ENCODE results near the gene SH3RF1. TPM values are rescaled to one million over a fixed set of nuclear protein-coding genes. Genes with fewer than 3 reads are reported as not detected.
"Not testable (repeated sequence)": the region's sequence is repeated elsewhere in the genome, so short reads cannot be mapped to it uniquely, and the experiment has no call there.

The SH3RF1 gene
- total RNA-seq, 3 donors from 2014 or later: 20.2 to 37.0 (median 27.9) TPM

- no peak overlapping the region for H3K4me3 ChIP-seq
- H3K27ac ChIP-seq: no peak overlapping the region
- H3K27me3 ChIP-seq: no peaks in the 10 kb centered on the region
- no peaks in the 10 kb centered on the region for H3K9me3 ChIP-seq
- H3K36me3 ChIP-seq: no peaks in the 10 kb centered on the region
- no peaks in the 10 kb centered on the region for H3K4me1 ChIP-seq
- DNase-seq (ENCODE audit: low spot score in 2 of 2): no peak
- TF ChIP-seq POLR2A (IDR thresholded peaks at IDR 0.05): no peak
- no peak for TF ChIP-seq CTCF (IDR thresholded peaks at IDR 0.05)
- no peak for TF ChIP-seq POLR2AphosphoS5 (IDR thresholded peaks at IDR 0.05)
- intact Hi-C loops (cut with DNase I; ENCODE audit: low total_unique reads): no loop called here
These were observed 75.7 kb downstream of the SH3RF1 start for GRCh38 chr4:169195032-169195431.

DNA sequence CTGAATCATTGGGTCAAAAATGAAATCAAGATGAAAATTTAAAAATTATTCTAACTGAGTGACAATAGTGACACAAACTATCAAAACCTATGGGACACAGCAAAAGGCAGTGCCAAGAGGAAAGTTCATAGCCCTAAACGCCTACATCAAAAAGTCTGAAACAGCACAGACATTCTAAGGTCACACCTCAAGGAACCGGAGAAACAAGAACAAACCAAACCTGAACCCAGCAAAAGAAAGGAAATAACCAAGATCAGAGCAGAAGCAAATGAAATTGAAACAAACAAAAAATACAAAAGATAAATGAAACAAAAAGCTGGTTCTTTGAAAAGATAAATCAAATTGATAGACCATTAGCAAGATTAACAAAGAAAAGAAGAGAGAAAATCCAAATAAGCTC lies 80.8 kb downstream of the SH3RF1 start:
- H3K27me3 ChIP-seq; H3K36me3 ChIP-seq; intact Hi-C loops (cut with DNase I; ENCODE audit: low total_unique reads); DNase-seq (ENCODE audit: low spot score in 2 of 2); H3K9me3 ChIP-seq; H3K4me1 ChIP-seq; H3K4me3 ChIP-seq; H3K27ac ChIP-seq: not testable (repeated sequence)

DNA sequence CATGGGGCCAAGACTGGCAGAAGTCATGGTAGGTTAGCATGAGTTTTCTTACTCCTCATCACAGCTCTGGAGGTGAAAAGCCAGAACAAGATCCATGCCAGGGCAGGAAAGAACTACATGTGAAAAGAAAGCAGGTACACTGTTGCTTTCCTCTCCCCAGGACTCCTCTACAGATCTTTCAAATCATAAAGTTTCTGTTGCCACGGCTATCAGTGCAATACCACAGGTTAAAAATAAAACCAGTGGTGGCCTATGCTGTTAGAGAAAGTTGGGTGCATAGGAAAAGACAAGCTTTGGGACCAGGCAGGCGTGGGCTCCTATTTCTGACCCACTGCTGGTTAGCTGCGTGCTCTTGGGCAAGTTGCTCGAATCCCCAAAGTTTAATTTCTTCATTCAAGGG lies 81.4 kb downstream of the SH3RF1 start:
- TF ChIP-seq POLR2AphosphoS5 (IDR thresholded peaks at IDR 0.05): no peak
- no peak for TF ChIP-seq POLR2A (IDR thresholded peaks at IDR 0.05)
- no peak for TF ChIP-seq CTCF (IDR thresholded peaks at IDR 0.05)
- no peak for DNase-seq (ENCODE audit: low spot score in 2 of 2)
- intact Hi-C loops (cut with DNase I; ENCODE audit: low total_unique reads): no loop called here
- peaks cover 0 to 2% of the 10 kb centered on the region in 2 donors for H3K4me1 ChIP-seq
- H3K9me3 ChIP-seq: no peaks in the 10 kb centered on the region
- no peak overlapping the region for H3K27ac ChIP-seq
- H3K36me3 ChIP-seq: no peaks in the 10 kb centered on the region
- H3K4me3 ChIP-seq: no peak overlapping the region
- no peaks in the 10 kb centered on the region for H3K27me3 ChIP-seq

DNA sequence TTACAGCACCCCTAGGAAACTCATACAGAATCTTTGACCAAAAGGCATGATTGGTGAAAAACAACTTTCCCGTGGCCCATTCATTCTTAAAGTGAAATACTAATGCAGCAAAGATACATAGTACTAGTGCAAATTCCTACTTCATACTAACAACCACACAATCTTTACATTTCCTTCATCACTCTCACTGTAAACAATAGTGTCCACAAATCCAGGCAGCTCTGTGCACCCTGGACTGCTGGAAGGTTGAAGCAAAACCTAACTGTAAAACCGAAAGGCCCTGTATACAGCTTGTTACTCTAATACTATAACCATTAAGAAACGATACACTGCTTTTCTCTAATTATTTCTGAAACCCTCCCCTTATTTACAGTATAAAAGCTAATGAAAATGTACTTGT lies 82.6 kb downstream of the SH3RF1 start:
- Histone ChIP-seq H3K4me3 (no peak overlapping the region), H3K27me3 (no peaks in the 10 kb centered on the region), H3K4me1 (peaks cover 0 to 6% of the 10 kb centered on the region in 2 donors), H3K27ac (no peak overlapping the region), H3K9me3 (no peaks in the 10 kb centered on the region), H3K36me3 (no peaks in the 10 kb centered on the region)
- no peak for DNase-seq (ENCODE audit: low spot score in 2 of 2)
- TF ChIP-seq POLR2A (IDR thresholded peaks at IDR 0.05) (no peak), CTCF (IDR thresholded peaks at IDR 0.05) (no peak), POLR2AphosphoS5 (IDR thresholded peaks at IDR 0.05) (no peak)
- intact Hi-C loops (cut with DNase I; ENCODE audit: low total_unique reads): no loop called here

DNA sequence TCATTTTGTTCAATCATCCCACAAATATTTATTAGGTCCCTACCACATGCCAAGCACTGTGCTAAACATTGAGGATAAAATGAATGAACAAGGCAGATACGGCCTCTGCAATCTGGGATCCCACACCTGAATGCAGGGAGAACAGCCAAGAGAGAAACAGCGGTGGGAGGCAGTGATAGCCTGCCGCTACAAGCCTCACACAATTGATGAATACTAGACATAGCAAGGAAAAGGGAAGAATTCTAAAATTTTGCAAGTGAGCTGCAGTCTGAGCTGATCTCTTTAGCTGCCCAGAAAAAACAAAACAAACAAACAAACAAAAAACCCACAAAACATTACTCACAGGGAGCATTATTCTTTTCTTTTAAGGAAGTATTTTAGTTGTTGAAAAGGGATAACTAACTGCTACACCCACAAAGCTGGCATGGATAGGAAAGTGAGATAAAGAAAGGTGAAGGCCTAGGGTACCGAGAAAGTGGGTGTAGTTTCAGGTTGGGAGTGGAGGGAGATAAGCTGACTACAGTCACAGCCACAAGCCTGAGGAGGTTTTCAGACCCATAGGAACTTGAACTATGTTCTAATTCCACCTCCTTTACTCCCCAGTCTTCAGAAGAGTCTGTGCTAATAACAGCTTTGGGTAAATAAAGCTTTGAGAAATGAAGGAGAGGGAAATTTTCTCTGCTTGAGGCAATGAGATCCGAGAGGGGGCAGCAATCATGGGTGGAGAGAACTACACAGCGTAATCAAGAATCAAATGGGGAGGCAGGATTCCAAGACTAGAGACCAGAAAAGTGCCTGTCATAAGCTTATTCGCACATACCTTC lies 85.4 kb downstream of the SH3RF1 start:
- H3K27me3 ChIP-seq: no peaks in the 10 kb centered on the region
- DNase-seq (ENCODE audit: low spot score in 2 of 2): no peak
- H3K36me3 ChIP-seq: no peaks in the 10 kb centered on the region
- H3K9me3 ChIP-seq: no peaks in the 10 kb centered on the region
- intact Hi-C loops (cut with DNase I; ENCODE audit: low total_unique reads): no loop called here
- peaks cover 0 to 6% of the 10 kb centered on the region in 2 donors for H3K4me1 ChIP-seq
- peak overlapping the region; percentile 16 to 41 for H3K27ac ChIP-seq
- no peak for TF ChIP-seq POLR2A (IDR thresholded peaks at IDR 0.05)
- no peak for TF ChIP-seq CTCF (IDR thresholded peaks at IDR 0.05)
- TF ChIP-seq POLR2AphosphoS5 (IDR thresholded peaks at IDR 0.05): no peak
- no peak overlapping the region for H3K4me3 ChIP-seq
